ENCODE results near the gene KCNIP1.

KCNIP1 gene

DNA sequence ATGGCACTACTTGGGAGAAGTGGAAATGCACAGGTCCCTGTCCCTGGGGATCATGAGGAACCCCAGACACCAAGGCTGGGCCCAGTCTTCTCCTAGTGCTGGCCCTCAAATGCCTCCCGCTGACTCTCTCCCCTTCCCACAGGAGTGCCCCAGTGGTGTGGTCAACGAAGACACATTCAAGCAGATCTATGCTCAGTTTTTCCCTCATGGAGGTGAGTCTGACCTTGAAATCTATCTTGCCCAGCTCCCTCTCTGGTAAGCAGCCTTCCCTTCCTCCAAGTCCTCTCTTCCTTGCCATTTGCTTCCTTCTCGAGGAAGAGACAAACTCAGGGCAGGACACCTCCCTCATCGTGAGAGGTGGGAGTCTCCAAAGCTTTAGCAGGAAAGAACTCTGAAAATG lies 216.4 kb downstream of the KCNIP1 start:
- no peaks in the 10 kb centered on the region for H3K36me3 ChIP-seq (ENCODE audit: control insufficient read depth in 1 of 2, insufficient read depth in 2 of 2, low read length in 2 of 2)
- no peaks in the 10 kb centered on the region for H3K27me3 ChIP-seq (ENCODE audit: insufficient read depth, low read length)
- no peak overlapping the region for H3K4me2 ChIP-seq (ENCODE audit: low read length)
- H3K18ac ChIP-seq (ENCODE audit: low read length), result no peak overlapping the region
- no peak overlapping the region for H4K8ac ChIP-seq (ENCODE audit: low read depth, low read length)
- H3K23ac ChIP-seq (ENCODE audit: low read length), result no peak overlapping the region
- no peak overlapping the region for H4K91ac ChIP-seq (ENCODE audit: low read depth, low read length)
- no peak overlapping the region for H3K9ac ChIP-seq (ENCODE audit: low read length)
- no peak overlapping the region for H2BK120ac ChIP-seq (ENCODE audit: insufficient read depth, low read length, poor library complexity)
- no peaks in the 10 kb centered on the region for H3K4me1 ChIP-seq (ENCODE audit: control insufficient read depth in 1 of 2, insufficient read depth in 2 of 2, low read length in 2 of 2)
- H3K14ac ChIP-seq (ENCODE audit: low read length), result no peak overlapping the region
- H3K4ac ChIP-seq (ENCODE audit: low read depth, low read length), result no peak overlapping the region
- H3K9me3 ChIP-seq (ENCODE audit: insufficient read depth, low read depth, low read length), result no peaks in the 10 kb centered on the region
- no peak overlapping the region for H2AFZ ChIP-seq (ENCODE audit: insufficient read depth, low read length, poor library complexity)
- H2AK5ac ChIP-seq (ENCODE audit: low read length), result no peak overlapping the region
- no peak overlapping the region for H3K4me3 ChIP-seq (ENCODE audit: low read depth, low read length)
- H3K79me1 ChIP-seq (ENCODE audit: low read length), result no peaks in the 10 kb centered on the region
- H3K79me2 ChIP-seq (ENCODE audit: control insufficient read depth, insufficient read depth, low read length, poor library complexity), result no peaks in the 10 kb centered on the region
- WGBS (ENCODE audit: extremely low coverage, insufficient coverage, insufficient read length), result no CpG with 5 or more reads among the region's 4 CpGs
- H3K27ac ChIP-seq (ENCODE audit: low read depth, low read length), result no peak overlapping the region
- no peak overlapping the region for H2BK12ac ChIP-seq (ENCODE audit: low read length)
- no peak for DNase-seq
- no peak overlapping the region for H4K12ac ChIP-seq (ENCODE audit: low read depth, low read length)
- H2BK5ac ChIP-seq (ENCODE audit: low read depth, low read length, poor library complexity), result no peak overlapping the region

DNA sequence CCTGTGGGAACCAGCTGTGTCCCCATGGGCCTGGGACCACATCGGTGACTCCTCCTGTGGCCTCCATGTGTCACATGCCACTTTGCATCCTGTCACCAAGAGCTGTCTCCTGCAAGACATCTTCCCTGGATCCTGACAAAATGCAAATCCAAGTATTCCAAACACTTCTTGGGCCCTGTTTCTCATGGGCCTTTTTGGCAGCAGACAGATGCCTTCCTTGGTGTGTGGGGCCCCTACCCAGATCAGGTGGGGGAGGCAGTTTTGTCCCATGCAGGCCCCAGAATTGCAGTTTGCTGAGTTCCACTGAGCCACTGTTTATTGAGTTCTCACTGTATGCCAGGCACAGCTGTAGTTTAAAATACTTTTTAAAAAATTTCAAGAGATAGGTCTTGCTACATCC lies 217.2 kb downstream of the KCNIP1 start:
- no peak overlapping the region for H2BK12ac ChIP-seq (ENCODE audit: low read length)
- no peak overlapping the region for H3K14ac ChIP-seq (ENCODE audit: low read length)
- H3K36me3 ChIP-seq (ENCODE audit: control insufficient read depth in 1 of 2, insufficient read depth in 2 of 2, low read length in 2 of 2), result no peaks in the 10 kb centered on the region
- no peak overlapping the region for H3K23ac ChIP-seq (ENCODE audit: low read length)
- no peak overlapping the region for H4K91ac ChIP-seq (ENCODE audit: low read depth, low read length)
- no peak overlapping the region for H4K8ac ChIP-seq (ENCODE audit: low read depth, low read length)
- DNase-seq, result no peak
- H3K4me3 ChIP-seq (ENCODE audit: low read depth, low read length), result no peak overlapping the region
- no peak overlapping the region for H4K12ac ChIP-seq (ENCODE audit: low read depth, low read length)
- no peak overlapping the region for H3K9ac ChIP-seq (ENCODE audit: low read length)
- no peak overlapping the region for H3K4ac ChIP-seq (ENCODE audit: low read depth, low read length)
- H3K27ac ChIP-seq (ENCODE audit: low read depth, low read length), result no peak overlapping the region
- no peaks in the 10 kb centered on the region for H3K27me3 ChIP-seq (ENCODE audit: insufficient read depth, low read length)
- H3K79me2 ChIP-seq (ENCODE audit: control insufficient read depth, insufficient read depth, low read length, poor library complexity), result no peaks in the 10 kb centered on the region
- no peaks in the 10 kb centered on the region for H3K9me3 ChIP-seq (ENCODE audit: insufficient read depth, low read depth, low read length)
- no peak overlapping the region for H3K18ac ChIP-seq (ENCODE audit: low read length)
- no peaks in the 10 kb centered on the region for H3K79me1 ChIP-seq (ENCODE audit: low read length)
- no peak overlapping the region for H2AFZ ChIP-seq (ENCODE audit: insufficient read depth, low read length, poor library complexity)
- no peak overlapping the region for H2AK5ac ChIP-seq (ENCODE audit: low read length)
- WGBS (ENCODE audit: extremely low coverage, insufficient coverage, insufficient read length), result no CpG with 5 or more reads among the region's 1 CpG
- H3K4me2 ChIP-seq (ENCODE audit: low read length), result no peak overlapping the region
- no peak overlapping the region for H2BK120ac ChIP-seq (ENCODE audit: insufficient read depth, low read length, poor library complexity)
- H3K4me1 ChIP-seq (ENCODE audit: control insufficient read depth in 1 of 2, insufficient read depth in 2 of 2, low read length in 2 of 2), result no peaks in the 10 kb centered on the region
- H2BK5ac ChIP-seq (ENCODE audit: low read depth, low read length, poor library complexity), result no peak overlapping the region

DNA sequence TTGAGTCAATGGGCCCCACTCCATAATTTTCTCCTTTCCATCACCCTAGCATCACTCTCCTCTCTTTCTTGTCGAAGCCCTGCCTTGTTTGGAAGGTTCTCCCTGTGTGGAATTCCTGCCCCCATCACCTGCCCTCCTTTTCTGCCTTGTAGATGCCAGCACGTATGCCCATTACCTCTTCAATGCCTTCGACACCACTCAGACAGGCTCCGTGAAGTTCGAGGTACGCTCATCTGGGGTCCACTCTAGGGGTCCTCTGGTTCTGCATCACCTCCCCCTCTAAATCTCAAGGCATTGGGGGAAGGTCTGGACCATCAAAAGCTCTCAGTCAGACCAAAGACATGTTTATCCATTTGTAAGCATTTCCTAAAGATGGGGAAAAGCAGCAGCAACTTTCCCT lies 217.9 kb downstream of the KCNIP1 start:
- no peak overlapping the region for H2BK120ac ChIP-seq (ENCODE audit: insufficient read depth, low read length, poor library complexity)
- H3K27ac ChIP-seq (ENCODE audit: low read depth, low read length), result no peak overlapping the region
- no peaks in the 10 kb centered on the region for H3K27me3 ChIP-seq (ENCODE audit: insufficient read depth, low read length)
- H3K9ac ChIP-seq (ENCODE audit: low read length), result no peak overlapping the region
- WGBS (ENCODE audit: extremely low coverage, insufficient coverage, insufficient read length), result no CpG with 5 or more reads among the region's 6 CpGs
- H2AFZ ChIP-seq (ENCODE audit: insufficient read depth, low read length, poor library complexity), result no peak overlapping the region
- H4K91ac ChIP-seq (ENCODE audit: low read depth, low read length), result no peak overlapping the region
- H2BK5ac ChIP-seq (ENCODE audit: low read depth, low read length, poor library complexity), result no peak overlapping the region
- no peak overlapping the region for H4K8ac ChIP-seq (ENCODE audit: low read depth, low read length)
- H3K79me2 ChIP-seq (ENCODE audit: control insufficient read depth, insufficient read depth, low read length, poor library complexity), result no peaks in the 10 kb centered on the region
- H3K79me1 ChIP-seq (ENCODE audit: low read length), result no peaks in the 10 kb centered on the region
- no peaks in the 10 kb centered on the region for H3K36me3 ChIP-seq (ENCODE audit: control insufficient read depth in 1 of 2, insufficient read depth in 2 of 2, low read length in 2 of 2)
- H3K4me2 ChIP-seq (ENCODE audit: low read length), result no peak overlapping the region
- no peak overlapping the region for H3K23ac ChIP-seq (ENCODE audit: low read length)
- no peak overlapping the region for H3K4me3 ChIP-seq (ENCODE audit: low read depth, low read length)
- no peaks in the 10 kb centered on the region for H3K4me1 ChIP-seq (ENCODE audit: control insufficient read depth in 1 of 2, insufficient read depth in 2 of 2, low read length in 2 of 2)
- H3K9me3 ChIP-seq (ENCODE audit: insufficient read depth, low read depth, low read length), result no peaks in the 10 kb centered on the region
- H3K18ac ChIP-seq (ENCODE audit: low read length), result no peak overlapping the region
- H2BK12ac ChIP-seq (ENCODE audit: low read length), result no peak overlapping the region
- H3K4ac ChIP-seq (ENCODE audit: low read depth, low read length), result no peak overlapping the region
- no peak overlapping the region for H2AK5ac ChIP-seq (ENCODE audit: low read length)
- H3K14ac ChIP-seq (ENCODE audit: low read length), result no peak overlapping the region
- H4K12ac ChIP-seq (ENCODE audit: low read depth, low read length), result no peak overlapping the region
- no peak for DNase-seq

DNA sequence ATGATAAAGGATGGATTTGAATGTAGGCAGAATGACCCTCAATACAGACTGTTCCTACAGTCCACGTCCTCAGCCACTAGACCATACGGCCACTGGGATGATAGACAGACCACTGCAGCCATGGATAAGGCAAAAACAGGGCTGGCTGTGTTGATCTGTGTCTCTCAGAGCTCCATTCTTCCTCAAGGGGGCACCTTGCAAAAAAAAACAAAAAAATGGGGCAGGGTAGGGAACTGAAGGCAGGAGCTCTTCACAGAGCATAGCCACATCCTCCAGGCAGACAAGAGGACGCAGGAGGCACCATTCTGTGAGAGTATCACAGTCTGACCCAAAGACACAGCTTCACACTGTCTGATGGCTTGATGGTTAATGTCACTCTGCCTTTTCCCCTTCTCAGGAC lies 218.5 kb downstream of the KCNIP1 start:
- Histone ChIP-seq H3K79me2 (ENCODE audit: control insufficient read depth, insufficient read depth, low read length, poor library complexity) (no peaks in the 10 kb centered on the region), H3K27ac (ENCODE audit: low read depth, low read length) (no peak overlapping the region), H2AK5ac (ENCODE audit: low read length) (no peak overlapping the region), H3K9me3 (ENCODE audit: insufficient read depth, low read depth, low read length) (no peaks in the 10 kb centered on the region), H2BK5ac (ENCODE audit: low read depth, low read length, poor library complexity) (no peak overlapping the region), H3K4me1 (ENCODE audit: control insufficient read depth in 1 of 2, insufficient read depth in 2 of 2, low read length in 2 of 2) (no peaks in the 10 kb centered on the region), H3K4me2 (ENCODE audit: low read length) (no peak overlapping the region), H4K91ac (ENCODE audit: low read depth, low read length) (no peak overlapping the region), H3K23ac (ENCODE audit: low read length) (no peak overlapping the region), H3K4me3 (ENCODE audit: low read depth, low read length) (no peak overlapping the region), H4K8ac (ENCODE audit: low read depth, low read length) (no peak overlapping the region), H3K79me1 (ENCODE audit: low read length) (no peaks in the 10 kb centered on the region), H4K12ac (ENCODE audit: low read depth, low read length) (no peak overlapping the region), H2AFZ (ENCODE audit: insufficient read depth, low read length, poor library complexity) (no peak overlapping the region), H2BK12ac (ENCODE audit: low read length) (no peak overlapping the region), H2BK120ac (ENCODE audit: insufficient read depth, low read length, poor library complexity) (no peak overlapping the region), H3K36me3 (ENCODE audit: control insufficient read depth in 1 of 2, insufficient read depth in 2 of 2, low read length in 2 of 2) (no peaks in the 10 kb centered on the region), H3K27me3 (ENCODE audit: insufficient read depth, low read length) (no peaks in the 10 kb centered on the region), H3K14ac (ENCODE audit: low read length) (no peak overlapping the region), H3K4ac (ENCODE audit: low read depth, low read length) (no peak overlapping the region), H3K9ac (ENCODE audit: low read length) (no peak overlapping the region), H3K18ac (ENCODE audit: low read length) (no peak overlapping the region)
- DNase-seq, result no peak
- no CpG with 5 or more reads among the region's 3 CpGs for WGBS (ENCODE audit: extremely low coverage, insufficient coverage, insufficient read length)

Data from trophoblast cell (in vitro differentiated cells and primary cell).